Type B pancreatic cell (in vitro differentiated cells): ENCODE measurements around the gene FGFR2. TPM values are rescaled to one million over a fixed set of nuclear protein-coding genes. Genes with fewer than 3 reads are reported as not detected.

ENCODE experiments used
- DNase-seq: peaks from one replicate; pipeline ENCODE4 v3.0.0; 2021; ENCODE audit warnings: mixed read lengths; ENCODE audit not compliant: unreplicated experiment; ENCODE audit errors: extremely low spot score
- H3K27ac Mint-ChIP-seq: 2 replicates; pipeline ENCODE4 v1.8.0; 2021; ENCODE audit warnings: mild to moderate bottlenecking, mixed read lengths
- H3K27me3 Mint-ChIP-seq: 2 replicates; pipeline ENCODE4 v1.8.0; 2021; ENCODE audit warnings: mixed read lengths
- H3K36me3 Mint-ChIP-seq: 2 replicates; pipeline ENCODE4 v1.8.0; 2021; ENCODE audit warnings: mixed read lengths
- H3K4me1 Mint-ChIP-seq: one replicate; pipeline ENCODE4 v1.8.0; 2021; ENCODE audit warnings: mixed read lengths; ENCODE audit not compliant: unreplicated experiment
- H3K4me3 Mint-ChIP-seq: 2 replicates; pipeline ENCODE4 v1.8.0; 2021; ENCODE audit warnings: mild to moderate bottlenecking, mixed read lengths
- H3K9me3 Mint-ChIP-seq: 2 replicates; pipeline ENCODE4 v1.8.0; 2021; ENCODE audit warnings: mixed read lengths
- CTCF ChIP-seq: fragments of 200-600 bp; sonication (generic); conservative IDR thresholded peaks from 2 replicates; pipeline ENCODE4 v1.5.0; 2021; ENCODE audit warnings: antibody characterized with exemption, mild to moderate bottlenecking
- total RNA-seq: library from RNA; stranded (reverse); gene quantifications from 2 replicates; pipeline ENCODE4 v1.2.1, GENCODE V29; 2021; ENCODE audit warnings: low replicate concordance

FGFR2 gene
- total RNA-seq, 1 donor from 2014 or later, result 173 TPM

- peak overlapping the region; percentile 13 for H3K27ac Mint-ChIP-seq
- no peaks in the 10 kb centered on the region for H3K27me3 Mint-ChIP-seq
- peaks cover 42% of the 10 kb centered on the region for H3K36me3 Mint-ChIP-seq
Observed at GRCh38 chr10:121593281-121594075, 4.8 kb downstream of the FGFR2 start.

GRCh38 chr10:121592155-121592890, 5.9 kb downstream of the FGFR2 start:
- Mint-ChIP-seq H3K4me3 (peak overlapping the region; percentile 98), H3K9me3 (no peaks in the 10 kb centered on the region), H3K27ac (no peak overlapping the region)

More at GRCh38 chr10:121593281-121594075, 4.8 kb downstream of the FGFR2 start:
- no peaks in the 10 kb centered on the region for H3K9me3 Mint-ChIP-seq
- peak overlapping the region; percentile 98 for H3K4me3 Mint-ChIP-seq
- DNase-seq, result no peak
- H3K4me1 Mint-ChIP-seq, result peaks cover 49% of the 10 kb centered on the region
- no peak for TF ChIP-seq CTCF

GRCh38 chr10:121591186-121591585, 7.1 kb downstream of the FGFR2 start:
- H3K4me1 Mint-ChIP-seq, result peaks cover 49% of the 10 kb centered on the region
- no peak for TF ChIP-seq CTCF
- H3K27ac Mint-ChIP-seq, result peak overlapping the region; percentile 7
- no peaks in the 10 kb centered on the region for H3K9me3 Mint-ChIP-seq
- no peak for DNase-seq
- H3K36me3 Mint-ChIP-seq, result peaks cover 65% of the 10 kb centered on the region
- H3K27me3 Mint-ChIP-seq, result no peaks in the 10 kb centered on the region
- peak overlapping the region; percentile 37 for H3K4me3 Mint-ChIP-seq

More at GRCh38 chr10:121592155-121592890, 5.9 kb downstream of the FGFR2 start:
- DNase-seq, result no peak
- peaks cover 53% of the 10 kb centered on the region for H3K36me3 Mint-ChIP-seq
- peaks cover 49% of the 10 kb centered on the region for H3K4me1 Mint-ChIP-seq
- peak; percentile 57 for TF ChIP-seq CTCF
- H3K27me3 Mint-ChIP-seq, result no peaks in the 10 kb centered on the region

- no peaks in the 10 kb centered on the region for H3K9me3 Mint-ChIP-seq
- H3K4me1 Mint-ChIP-seq, result peaks cover 49% of the 10 kb centered on the region
- no peak for TF ChIP-seq CTCF
- peaks cover 67% of the 10 kb centered on the region for H3K36me3 Mint-ChIP-seq
- H3K4me3 Mint-ChIP-seq, result peak overlapping the region; percentile 37
- peak overlapping the region; percentile 7 for H3K27ac Mint-ChIP-seq
- no peaks in the 10 kb centered on the region for H3K27me3 Mint-ChIP-seq
- no peak for DNase-seq
Observed at GRCh38 chr10:121590772-121591171, 7.5 kb downstream of the FGFR2 start.

GRCh38 chr10:121589553-121589952, 8.7 kb downstream of the FGFR2 start:
- H3K27ac Mint-ChIP-seq, result no peak overlapping the region

More at GRCh38 chr10:121589553-121589952, 8.7 kb downstream of the FGFR2 start:
- no peaks in the 10 kb centered on the region for H3K27me3 Mint-ChIP-seq
- TF ChIP-seq CTCF, result no peak
- DNase-seq, result no peak
- H3K9me3 Mint-ChIP-seq, result peaks cover 3% of the 10 kb centered on the region
- peaks cover 67% of the 10 kb centered on the region for H3K36me3 Mint-ChIP-seq
- peaks cover 43% of the 10 kb centered on the region for H3K4me1 Mint-ChIP-seq
- no peak overlapping the region for H3K4me3 Mint-ChIP-seq
